OCI-LY3 (cell line): ENCODE results near the gene SRRM5.
A peak's percentile ranks its signal among the peaks of the same experiment; 100 is the strongest.

Experiments
- CTCF ChIP-seq: fragments of 200-600, 300-600 bp; sonication (generic); IDR thresholded peaks from 2 replicates; pipeline ENCODE4 v1.5.1; 2014; ENCODE audit warnings: antibody characterized with exemption, low read length, low read depth
- EZH2phosphoT487 ChIP-seq: fragments of 200-600 bp; shearing (Covaris generic); IDR thresholded peaks from 2 replicates; pipeline ENCODE4 v1.6.1; 2018; ENCODE audit warnings: antibody characterized with exemption, mixed run types, low read depth

- peak; percentile 29; the same call in 1 of the 2 replicates for TF ChIP-seq CTCF
- no peak for TF ChIP-seq EZH2phosphoT487
These were observed 12.1 kb upstream of the SRRM5 start for GRCh38 chr19:43599635-43600295.
